HG02981 (cell line): Measurements from ENCODE around the gene DRAM2.
A peak's percentile ranks its signal among the peaks of the same experiment; 100 is the strongest.
"Not testable (repeated sequence)": the region's sequence is repeated elsewhere in the genome, so short reads cannot be mapped to it uniquely, and the experiment has no call there.

Experiments used
- ATAC-seq: cut with Tn5 transposase; IDR thresholded peaks from one replicate; pipeline ENCODE4 v1.9.1; 2021; ENCODE audit warnings: mild to moderate bottlenecking, moderate library complexity; ENCODE audit not compliant: unreplicated experiment

The DRAM2 gene

GRCh38 chr1:111145542-111145941 is 5.6 kb upstream of the DRAM2 start:
- ATAC-seq, result no peak

DNA sequence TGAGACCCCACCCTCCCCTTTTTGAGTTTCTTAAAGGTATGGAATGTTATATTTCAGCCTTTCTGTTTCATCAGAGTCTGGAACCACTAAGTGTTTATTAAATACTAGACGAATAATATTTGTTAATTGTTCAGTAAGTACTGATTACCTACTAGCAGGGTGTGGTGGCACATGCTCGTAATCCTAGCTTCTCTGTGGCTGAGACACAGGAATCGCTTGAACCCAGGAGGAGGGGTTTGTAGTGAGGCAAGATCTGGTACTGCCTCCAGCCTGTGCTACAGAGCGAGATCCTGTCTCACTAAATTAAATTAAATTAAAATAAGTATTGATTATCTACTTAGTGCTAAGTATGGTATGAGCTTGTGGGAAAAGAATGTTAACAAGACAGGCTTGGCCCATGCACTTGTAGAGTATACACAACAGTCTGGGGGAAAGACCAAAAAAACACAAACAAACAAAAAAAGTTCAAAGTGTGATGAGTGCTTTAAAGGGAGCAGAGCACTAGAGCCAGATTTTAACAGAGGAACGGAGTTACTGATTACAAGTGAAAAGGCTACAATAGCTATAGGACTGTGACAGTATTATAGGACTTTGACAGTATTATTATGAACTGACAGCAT is 2.6 kb upstream of the DRAM2 start:
- no peak for ATAC-seq

- ATAC-seq, result no peak
Measured at GRCh38 chr1:111141245-111142220, 1.6 kb upstream of the DRAM2 start.

DNA sequence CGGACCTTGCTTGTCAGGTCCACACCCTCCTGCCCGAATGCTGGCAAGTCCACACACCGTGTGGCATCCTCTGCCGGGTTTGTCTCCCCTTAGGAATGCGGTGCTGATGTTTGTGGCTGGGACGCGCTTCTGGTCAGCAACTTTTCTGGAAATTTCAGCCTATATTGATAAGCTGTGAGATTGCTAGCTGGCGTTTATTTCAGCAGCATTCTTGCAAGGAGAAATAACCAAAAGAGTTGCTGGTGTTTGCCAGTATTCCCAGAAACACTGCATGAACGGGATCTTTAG is 731 bp upstream of the DRAM2 start:
- ATAC-seq, result no peak

DNA sequence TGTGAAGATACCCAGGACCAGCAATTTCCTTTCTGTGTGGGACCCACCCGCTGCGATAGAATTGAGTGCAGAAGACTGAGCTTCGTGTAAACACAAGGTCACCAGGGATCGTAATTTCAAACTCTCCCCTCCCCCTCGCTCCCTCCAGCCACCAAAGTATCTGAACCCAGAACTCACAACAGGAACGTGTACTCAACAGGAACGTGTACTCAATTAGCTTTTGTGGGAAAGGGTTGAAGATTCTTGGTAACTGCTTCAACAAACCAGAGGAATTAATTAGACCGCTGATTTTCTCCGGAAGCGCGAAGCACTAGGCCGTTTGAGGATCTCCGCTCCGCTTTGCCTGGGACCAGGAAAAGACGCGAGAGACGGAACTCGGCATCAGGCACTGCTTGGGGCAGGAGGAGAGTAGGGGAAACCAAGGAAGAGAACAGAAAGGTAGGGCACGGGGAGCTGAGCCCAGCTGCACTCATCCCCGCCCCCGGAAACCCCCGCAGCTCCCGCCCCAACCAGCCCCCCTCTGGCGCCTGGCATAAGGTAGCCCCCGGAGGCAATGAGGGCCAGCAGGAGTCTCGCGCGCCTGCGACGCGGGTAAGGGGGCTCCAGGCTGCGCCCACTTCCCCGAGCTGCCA is 453 bp downstream of the DRAM2 start:
- ATAC-seq, result peak; percentile 10

DNA sequence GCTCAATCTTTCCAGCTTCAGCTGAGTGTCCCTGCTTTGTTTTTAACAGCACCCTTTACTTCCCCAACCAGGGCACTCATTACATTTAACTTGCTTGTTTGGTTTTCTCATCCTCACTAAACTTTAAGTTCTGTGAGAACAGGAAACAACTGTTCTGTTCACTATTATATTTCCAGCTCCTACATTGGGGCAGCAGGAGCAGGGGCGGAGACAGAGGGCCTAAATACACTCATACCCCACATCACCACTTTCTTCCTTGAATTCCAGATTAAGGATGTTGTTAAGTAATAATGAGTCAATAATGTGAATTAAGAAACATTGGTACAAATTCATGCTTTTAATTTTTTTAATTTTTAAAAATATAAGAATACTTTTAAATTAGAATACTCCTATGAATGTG is 6.0 kb downstream of the DRAM2 start:
- ATAC-seq, result no peak

GRCh38 chr1:111131693-111132092 is 8.2 kb downstream of the DRAM2 start:
- no peak for ATAC-seq

- ATAC-seq, result no peak
Measured at GRCh38 chr1:111129376-111129775, 10.5 kb downstream of the DRAM2 start.

DNA sequence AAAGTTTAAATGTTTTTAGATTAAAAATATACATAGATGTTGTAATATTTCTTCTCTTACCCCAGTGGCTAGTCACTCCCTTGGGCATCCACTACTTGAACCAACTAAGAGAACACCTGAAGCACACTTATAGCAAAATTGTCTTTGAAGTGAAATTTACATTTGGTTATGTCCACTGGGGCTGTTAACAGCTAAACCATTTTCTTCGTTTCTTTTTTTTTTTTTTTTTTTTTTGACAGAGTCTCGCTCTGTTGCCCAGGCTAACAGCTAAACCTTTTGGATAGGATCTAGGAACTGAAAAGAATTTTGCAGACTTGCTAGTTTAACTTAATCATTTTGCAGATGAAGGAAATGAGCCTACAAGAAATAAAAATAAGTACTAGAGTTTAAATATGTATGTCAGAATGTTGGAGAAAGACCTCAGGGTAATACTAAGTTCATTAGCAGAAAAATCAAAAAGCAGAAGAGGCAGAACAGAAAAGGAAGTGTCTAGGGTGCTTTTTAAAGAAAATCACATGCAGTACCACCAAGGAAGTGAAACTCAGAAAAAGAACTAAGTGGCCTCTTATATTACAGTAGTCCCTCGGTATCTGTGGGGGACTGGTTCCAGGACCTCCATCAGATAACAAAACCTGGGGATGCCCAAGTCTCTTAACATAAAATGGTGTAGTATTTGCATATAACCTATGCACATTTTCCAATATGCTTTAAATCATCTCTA is 11.8 kb downstream of the DRAM2 start:
- ATAC-seq, result peak; percentile 76

DNA sequence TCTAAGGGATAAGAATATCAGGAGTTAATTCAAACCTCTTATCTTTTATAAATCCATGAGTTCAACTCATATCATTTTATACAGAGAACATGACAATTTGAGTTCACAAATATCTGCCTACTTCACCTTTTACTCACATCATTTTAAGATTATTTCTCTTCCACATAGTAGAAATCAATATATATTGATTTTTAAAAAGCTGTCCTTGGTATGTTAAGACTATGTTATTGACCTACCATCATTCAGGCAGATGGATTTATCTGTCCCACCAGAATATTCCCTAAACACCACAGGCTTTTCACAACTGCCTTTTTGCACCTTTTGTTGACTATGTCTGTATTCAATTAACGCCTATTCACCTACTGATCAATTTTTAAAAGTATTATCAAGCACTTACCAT is 13.5 kb downstream of the DRAM2 start:
- ATAC-seq, result no peak

DNA sequence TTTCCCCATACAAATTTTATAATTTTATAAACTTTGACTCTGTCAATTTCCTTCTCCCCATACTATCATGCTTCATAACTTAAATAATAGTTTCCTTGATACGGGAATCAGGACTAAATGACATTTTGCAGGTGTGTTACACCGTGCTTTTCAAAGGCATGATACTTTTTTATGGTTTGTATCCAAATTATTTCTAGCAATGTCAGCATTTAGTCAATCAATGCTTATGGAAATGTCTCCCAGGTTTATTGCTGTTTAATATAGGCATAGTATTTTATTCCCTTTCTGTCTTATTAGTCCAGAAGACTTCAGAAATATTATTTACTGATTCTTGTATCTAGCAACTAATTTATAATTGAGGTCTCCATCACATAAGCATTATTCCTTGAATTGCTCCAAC is 23.4 kb downstream of the DRAM2 start:
- no peak for ATAC-seq

DNA sequence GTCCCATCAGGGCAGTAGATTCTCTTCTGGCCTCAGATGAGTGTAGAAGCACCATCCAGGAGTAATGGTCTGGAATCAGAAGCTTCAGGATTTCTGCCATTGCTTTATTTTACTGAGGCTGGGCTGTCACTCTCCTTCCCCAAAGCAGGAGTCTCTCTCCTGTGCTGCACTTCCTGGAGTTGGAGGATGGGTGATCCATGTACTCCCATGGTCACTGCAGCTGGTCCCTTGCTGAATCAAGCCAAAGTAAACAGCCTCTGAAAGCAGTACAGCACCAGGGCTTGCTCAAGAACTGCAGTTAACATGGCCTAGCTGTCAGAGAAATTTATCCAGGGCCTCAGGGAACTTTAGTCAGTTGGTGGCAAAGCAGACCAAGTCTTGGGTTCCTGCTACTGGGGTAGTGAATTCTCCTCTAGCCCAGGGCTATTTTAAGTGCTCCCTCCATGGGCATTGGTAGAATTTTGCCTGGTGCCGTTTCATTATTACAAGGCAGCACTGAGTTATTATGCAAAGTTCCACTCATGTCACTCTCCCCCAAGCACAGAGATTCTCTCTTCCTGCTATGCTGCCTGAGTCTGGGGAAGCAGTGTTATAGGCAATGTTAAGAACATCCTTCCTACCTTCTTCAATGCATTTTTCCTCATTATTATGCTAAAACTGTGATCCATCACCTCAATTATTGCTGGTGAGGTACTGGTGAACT is 29.5 kb downstream of the DRAM2 start:
- ATAC-seq, result no peak

GRCh38 chr1:111104981-111105380 is 34.9 kb downstream of the DRAM2 start:
- ATAC-seq, result no peak

- no peak for ATAC-seq
Measured at GRCh38 chr1:111101854-111102642, 37.8 kb downstream of the DRAM2 start.

DNA sequence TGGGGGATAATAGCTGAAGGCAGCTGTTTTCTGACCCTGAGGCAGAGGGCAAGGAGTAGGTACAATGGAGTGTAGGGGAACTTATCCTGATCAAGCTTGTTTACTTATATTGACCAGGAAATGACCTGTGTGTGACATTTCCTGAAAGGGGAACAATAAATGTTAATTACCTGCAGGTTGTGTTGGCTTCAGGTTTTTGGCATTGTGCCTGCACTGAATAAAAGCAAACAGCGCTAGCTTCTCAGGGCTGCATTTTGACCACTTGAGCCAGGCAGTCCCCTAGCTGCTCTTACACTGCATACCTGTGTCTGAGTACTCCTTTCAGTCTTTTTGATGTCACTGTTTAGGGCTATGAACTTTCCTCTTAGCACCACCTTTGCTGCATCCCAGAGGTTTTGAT is 40.6 kb downstream of the DRAM2 start:
- no peak for ATAC-seq

DNA sequence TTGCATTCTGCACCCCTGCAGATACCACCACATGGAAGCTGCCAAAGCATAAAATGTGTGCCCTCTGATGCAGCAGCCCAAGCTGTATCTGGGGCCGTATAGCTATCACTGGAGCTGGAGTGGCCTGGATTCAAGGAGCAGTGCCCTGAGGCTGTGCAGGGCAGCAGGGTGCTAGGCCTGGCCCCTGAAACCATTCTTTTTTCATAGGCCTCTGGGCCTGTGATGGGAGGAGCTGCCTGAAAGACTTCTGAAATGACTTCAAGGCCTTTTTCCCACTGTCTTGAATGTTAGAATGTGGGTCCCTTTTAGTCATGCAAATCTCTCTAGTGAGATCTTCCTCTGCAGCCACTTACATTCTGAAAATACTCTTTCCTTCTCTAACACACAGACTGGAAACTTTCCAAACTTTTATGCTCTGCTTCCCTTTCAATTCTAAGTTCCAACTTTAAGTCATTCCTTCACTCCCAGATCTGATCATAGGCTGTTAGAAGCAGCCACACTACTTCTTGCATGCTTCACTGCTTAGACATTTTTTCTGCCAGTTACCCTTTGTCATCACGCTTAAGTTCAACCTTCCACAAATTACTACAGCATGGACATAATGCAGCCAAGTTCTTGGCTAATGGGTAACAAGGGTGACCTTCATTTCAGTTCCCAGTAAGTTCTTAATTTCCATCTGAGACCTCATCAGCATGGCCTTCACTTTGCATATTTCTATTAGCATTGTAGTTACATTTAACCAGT is 42.4 kb downstream of the DRAM2 start:
- ATAC-seq, result no peak

DNA sequence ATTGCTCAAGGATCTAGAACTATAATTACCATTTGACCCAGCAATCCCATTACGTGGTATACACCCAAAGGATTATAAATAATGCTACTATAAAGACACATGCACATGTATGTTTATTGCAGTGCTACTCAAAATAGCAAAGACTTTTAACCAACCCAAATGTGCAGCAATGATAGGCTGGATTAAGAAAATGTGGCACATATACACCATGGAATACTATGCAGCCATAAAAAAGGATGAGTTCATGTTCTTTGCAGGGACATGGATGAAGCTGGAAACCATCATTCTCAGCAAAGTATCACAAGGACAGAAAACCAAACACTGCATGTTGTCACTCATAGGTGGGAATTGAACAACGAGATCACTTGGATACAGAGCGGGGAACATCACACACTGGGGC is 44.5 kb downstream of the DRAM2 start:
- not testable (repeated sequence) for ATAC-seq

DNA sequence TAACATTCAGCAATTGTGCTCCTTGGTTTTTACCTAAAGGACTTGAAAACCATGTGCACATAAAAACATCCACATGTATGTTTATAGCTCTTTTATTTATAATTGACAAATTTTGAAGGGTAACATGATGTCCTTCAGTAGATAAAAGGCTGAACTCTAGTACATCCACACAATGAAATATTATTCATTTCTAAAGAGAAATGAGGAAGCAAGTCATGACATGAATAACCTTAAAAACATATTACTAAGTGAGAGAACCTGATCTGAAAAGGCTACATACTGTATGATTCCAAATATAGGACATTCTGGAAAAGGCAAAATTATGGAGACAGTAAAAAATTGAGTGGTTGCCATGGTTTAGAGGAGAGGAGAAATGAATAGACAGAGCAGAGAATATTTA is 50.3 kb downstream of the DRAM2 start:
- no peak for ATAC-seq

- ATAC-seq, result no peak
Measured at GRCh38 chr1:111085676-111086075, 54.2 kb downstream of the DRAM2 start.
